Right hindlimb (tissue), 1 donor: Measurements from ENCODE around the gene IL10RB.
"Not testable (repeated sequence)": the region's sequence is repeated elsewhere in the genome, so short reads cannot be mapped to it uniquely, and the experiment has no call there.

Experiments
- DNase-seq: peaks from one replicate; pipeline ENCODE4 v3.0.0-alpha.2; 2018

Gene IL10RB

GRCh38 chr21:33241846-33242245 is 24.3 kb upstream of the IL10RB start:
- DNase-seq: no peak

- not testable (repeated sequence) for DNase-seq
These were observed 23.3 kb upstream of the IL10RB start for GRCh38 chr21:33242846-33243245.

GRCh38 chr21:33244082-33244778 is 21.9 kb upstream of the IL10RB start:
- no peak for DNase-seq

GRCh38 chr21:33244779-33245105 is 21.4 kb upstream of the IL10RB start:
- DNase-seq: no peak

- DNase-seq: no peak
These were observed 20.8 kb upstream of the IL10RB start for GRCh38 chr21:33245289-33245918.

- no peak for DNase-seq
These were observed 19.7 kb upstream of the IL10RB start for GRCh38 chr21:33246506-33246905.

GRCh38 chr21:33246963-33247362 is 19.2 kb upstream of the IL10RB start:
- no peak for DNase-seq

- no peak for DNase-seq
These were observed 18.6 kb upstream of the IL10RB start for GRCh38 chr21:33247599-33247998.

- no peak for DNase-seq
These were observed 16.7 kb upstream of the IL10RB start for GRCh38 chr21:33249331-33250002.

GRCh38 chr21:33251119-33251518 is 15.0 kb upstream of the IL10RB start:
- DNase-seq: no peak

GRCh38 chr21:33253382-33253781 is 12.8 kb upstream of the IL10RB start:
- DNase-seq: not testable (repeated sequence)

GRCh38 chr21:33254766-33255165 is 11.4 kb upstream of the IL10RB start:
- no peak for DNase-seq

GRCh38 chr21:33255404-33255803 is 10.8 kb upstream of the IL10RB start:
- no peak for DNase-seq

- DNase-seq: no peak
These were observed 10.1 kb upstream of the IL10RB start for GRCh38 chr21:33256019-33256418.

GRCh38 chr21:33257094-33257803 is 8.9 kb upstream of the IL10RB start:
- DNase-seq: no peak

GRCh38 chr21:33258475-33258874 is 7.7 kb upstream of the IL10RB start:
- DNase-seq: no peak

GRCh38 chr21:33259428-33259827 is 6.7 kb upstream of the IL10RB start:
- DNase-seq: no peak

GRCh38 chr21:33259995-33260394 is 6.2 kb upstream of the IL10RB start:
- DNase-seq: peak; percentile 32

GRCh38 chr21:33261635-33262034 is 4.5 kb upstream of the IL10RB start:
- no peak for DNase-seq

GRCh38 chr21:33262921-33263320 is 3.2 kb upstream of the IL10RB start:
- DNase-seq: no peak

GRCh38 chr21:33264561-33264960 is 1.6 kb upstream of the IL10RB start:
- no peak for DNase-seq

GRCh38 chr21:33265664-33266049 is 510 bp upstream of the IL10RB start:
- peak; percentile 42 for DNase-seq

- no peak for DNase-seq
These were observed 595 bp downstream of the IL10RB start for GRCh38 chr21:33266789-33267135.

GRCh38 chr21:33267250-33267649 is 1.1 kb downstream of the IL10RB start:
- DNase-seq: no peak
